GM23248 (cell line): ENCODE measurements around the gene NPBWR2. TPM values are rescaled to one million over a fixed set of nuclear protein-coding genes. Genes with fewer than 3 reads are reported as not detected.

Experiments used
- DNase-seq: peaks from one replicate; pipeline ENCODE4 v3.0.0-alpha.2; 2015
- H2AFZ ChIP-seq: fragments of 200-600 bp; sonication (generic); 2 replicates; pipeline ENCODE4 v1.6.1; 2016; ENCODE audit warnings: antibody characterized with exemption
- H3F3A ChIP-seq: fragments of 200-600 bp; sonication (generic); 2 replicates; pipeline ENCODE4 v1.6.1; 2016; ENCODE audit warnings: mild to moderate bottlenecking, antibody characterized with exemption, mixed run types; ENCODE audit not compliant: insufficient read depth
- H3K27ac ChIP-seq: fragments of 200-600 bp; sonication (generic); 2 replicates; pipeline ENCODE4 v1.5.1; 2016; ENCODE audit warnings: mild to moderate bottlenecking
- H3K27me3 ChIP-seq: fragments of 200-600 bp; sonication (generic); replicated peaks from 2 replicates; pipeline ENCODE4 v1.6.1; 2016; ENCODE audit warnings: mild to moderate bottlenecking; ENCODE audit not compliant: insufficient read depth
- H3K36me3 ChIP-seq: fragments of 200-600 bp; sonication (generic); 2 replicates; pipeline ENCODE4 v1.6.1; 2016; ENCODE audit warnings: low read depth, mild to moderate bottlenecking
- H3K4me1 ChIP-seq: fragments of 200-600 bp; sonication (generic); 2 replicates; pipeline ENCODE4 v1.6.1; 2016; ENCODE audit warnings: mild to moderate bottlenecking; ENCODE audit not compliant: insufficient read depth
- H3K4me2 ChIP-seq: fragments of 200-600 bp; sonication (generic); one replicate; pipeline ENCODE4 v1.6.1; 2016; ENCODE audit warnings: mild to moderate bottlenecking; ENCODE audit not compliant: unreplicated experiment
- H3K4me3 ChIP-seq: fragments of 200-600 bp; sonication (generic); 2 replicates; pipeline ENCODE4 v1.5.1; 2016; ENCODE audit warnings: mild to moderate bottlenecking
- H3K79me2 ChIP-seq: fragments of 200-600 bp; sonication (generic); 2 replicates; pipeline ENCODE4 v1.6.1; 2016; ENCODE audit warnings: mild to moderate bottlenecking; ENCODE audit not compliant: insufficient read depth
- H3K9ac ChIP-seq: fragments of 200-600 bp; sonication (generic); 2 replicates; pipeline ENCODE4 v1.6.1; 2016; ENCODE audit warnings: mild to moderate bottlenecking
- H3K9me2 ChIP-seq: fragments of 200-600 bp; sonication (generic); 2 replicates; pipeline ENCODE4 v1.6.1; 2016; ENCODE audit warnings: mixed run types, mild to moderate bottlenecking, moderate library complexity; ENCODE audit not compliant: insufficient read depth
- H3K9me3 ChIP-seq: fragments of 200-600 bp; sonication (generic); one replicate; pipeline ENCODE4 v1.6.1; 2017; ENCODE audit warnings: low read depth
- H4K20me1 ChIP-seq: fragments of 200-600 bp; sonication (generic); 2 replicates; pipeline ENCODE4 v1.6.0; 2016; ENCODE audit not compliant: insufficient read depth
- EZH2 ChIP-seq: fragments of 200-600 bp; sonication (generic); IDR thresholded peaks from 2 replicates; pipeline ENCODE4 v1.6.1; 2018; ENCODE audit warnings: antibody characterized with exemption, mild to moderate bottlenecking; ENCODE audit not compliant: insufficient read depth, poor library complexity, severe bottlenecking
- EZH2phosphoT487 ChIP-seq: fragments of 200-600 bp; sonication (generic); IDR thresholded peaks from 2 replicates; pipeline ENCODE4 v1.6.1; 2018; ENCODE audit warnings: antibody characterized with exemption, moderate library complexity, mild to moderate bottlenecking, low read depth; ENCODE audit not compliant: insufficient read depth
- WGBS, 2 experiments: methylation state at CpG; one replicate each; pipeline ENCODE4 v1.1.6; 2015 to 2017; ENCODE audit warnings: low lambda C conversion rate in 2 of 2, low coverage in 1 of 2; ENCODE audit errors: missing lambda C conversion rate in 2 of 2; 5-methylcytosine and 5-hydroxymethylcytosine counted together
- in situ Hi-C: fragments of 300-500 bp; cut with MboI; formaldehyde crosslinking; loops from 2 replicates; pipeline ENCODE4 v1.15.0; 2020
- polyA plus RNA-seq: library from polyadenylated mRNA; unstranded; fragments of >200 nt; fragmentation: Nextera tagmentation; extraction: Ambion mirVana; gene quantifications from 2 replicates; pipeline ENCODE4 v1.2.1, GENCODE V29; 2016
- total RNA-seq: library from RNA; depleted of rRNA; stranded (reverse); fragments of >200 nt; shearing (Covaris generic); gene quantifications from 2 replicates; pipeline ENCODE4 v1.2.3, GENCODE V29; 2014

NPBWR2 gene
- total and polyA plus RNA-seq, 2 experiments from 2014 or later, result not detected

GRCh38 chr20:64116016-64116415 is 8.7 kb upstream of the NPBWR2 start:
- no peak for TF ChIP-seq EZH2
- TF ChIP-seq EZH2phosphoT487, result no peak
- no peak for DNase-seq
- Histone ChIP-seq H3K79me2 (no peaks in the 10 kb centered on the region), H3K4me3 (no peak overlapping the region), H4K20me1 (no peaks in the 10 kb centered on the region), H3K27ac (no peak overlapping the region), H3K27me3 (peaks cover 2% of the 10 kb centered on the region), H3K36me3 (no peaks in the 10 kb centered on the region), H3K4me1 (no peaks in the 10 kb centered on the region), H3K9ac (no peak overlapping the region), H3F3A (no peaks in the 10 kb centered on the region), H3K9me2 (no peaks in the 10 kb centered on the region), H3K9me3 (no peaks in the 10 kb centered on the region), H2AFZ (no peak overlapping the region), H3K4me2 (no peak overlapping the region)
- 56 to 60% methylated on average over 18 to 21 of the region's 21 CpGs for WGBS, 2 experiments
- in situ Hi-C loops, result no loop called here

- 56 to 62% methylated on average over 14 of the region's 14 CpGs for WGBS, 2 experiments
- in situ Hi-C loops, result no loop called here
- Histone ChIP-seq H4K20me1 (no peaks in the 10 kb centered on the region), H3K79me2 (no peaks in the 10 kb centered on the region), H3K9me2 (no peaks in the 10 kb centered on the region), H3K9ac (no peak overlapping the region), H3K27ac (no peak overlapping the region), H3K27me3 (no peaks in the 10 kb centered on the region; the same call in 1 of the 2 replicates), H3K4me3 (no peak overlapping the region), H3K9me3 (no peaks in the 10 kb centered on the region), H2AFZ (no peak overlapping the region), H3K4me1 (no peaks in the 10 kb centered on the region), H3K4me2 (no peak overlapping the region), H3K36me3 (no peaks in the 10 kb centered on the region), H3F3A (no peaks in the 10 kb centered on the region)
- no peak for DNase-seq
- TF ChIP-seq EZH2phosphoT487 (no peak), EZH2 (no peak)
Observed at GRCh38 chr20:64115171-64115911, 8.0 kb upstream of the NPBWR2 start.

- Histone ChIP-seq H3K27ac (no peak overlapping the region), H3K27me3 (no peaks in the 10 kb centered on the region; the same call in 1 of the 2 replicates), H3K4me3 (no peak overlapping the region), H3K9ac (no peak overlapping the region), H3K4me2 (no peak overlapping the region), H3F3A (no peaks in the 10 kb centered on the region), H3K79me2 (no peaks in the 10 kb centered on the region), H4K20me1 (no peaks in the 10 kb centered on the region), H2AFZ (no peak overlapping the region), H3K9me2 (no peaks in the 10 kb centered on the region), H3K36me3 (no peaks in the 10 kb centered on the region), H3K9me3 (no peaks in the 10 kb centered on the region), H3K4me1 (no peaks in the 10 kb centered on the region)
- 42 to 50% methylated on average over 14 of the region's 14 CpGs for WGBS, 2 experiments
- TF ChIP-seq EZH2 (no peak), EZH2phosphoT487 (no peak)
- in situ Hi-C loops, result no loop called here
- no peak for DNase-seq
Observed at GRCh38 chr20:64114356-64114971, 7.1 kb upstream of the NPBWR2 start.

- H2AFZ ChIP-seq, result no peak overlapping the region
- H3F3A ChIP-seq, result no peaks in the 10 kb centered on the region
- H3K27ac ChIP-seq, result no peak overlapping the region
- no peak overlapping the region for H3K4me3 ChIP-seq
- no peaks in the 10 kb centered on the region for H3K9me3 ChIP-seq
- no peak overlapping the region for H3K4me2 ChIP-seq
- no peaks in the 10 kb centered on the region; the same call in 1 of the 2 replicates for H3K27me3 ChIP-seq
- H3K9me2 ChIP-seq, result no peaks in the 10 kb centered on the region
- DNase-seq, result no peak
- WGBS, 2 experiments, result 27 to 35% methylated on average over 12 to 13 of the region's 13 CpGs
- no peaks in the 10 kb centered on the region for H3K36me3 ChIP-seq
- in situ Hi-C loops, result no loop called here
- TF ChIP-seq EZH2phosphoT487, result no peak
- H4K20me1 ChIP-seq, result no peaks in the 10 kb centered on the region
- no peak overlapping the region for H3K9ac ChIP-seq
- no peaks in the 10 kb centered on the region for H3K79me2 ChIP-seq
- no peaks in the 10 kb centered on the region for H3K4me1 ChIP-seq
Observed at GRCh38 chr20:64113796-64114355, 6.5 kb upstream of the NPBWR2 start.
